ENCODE results near the gene RPL21.

Gene RPL21

DNA sequence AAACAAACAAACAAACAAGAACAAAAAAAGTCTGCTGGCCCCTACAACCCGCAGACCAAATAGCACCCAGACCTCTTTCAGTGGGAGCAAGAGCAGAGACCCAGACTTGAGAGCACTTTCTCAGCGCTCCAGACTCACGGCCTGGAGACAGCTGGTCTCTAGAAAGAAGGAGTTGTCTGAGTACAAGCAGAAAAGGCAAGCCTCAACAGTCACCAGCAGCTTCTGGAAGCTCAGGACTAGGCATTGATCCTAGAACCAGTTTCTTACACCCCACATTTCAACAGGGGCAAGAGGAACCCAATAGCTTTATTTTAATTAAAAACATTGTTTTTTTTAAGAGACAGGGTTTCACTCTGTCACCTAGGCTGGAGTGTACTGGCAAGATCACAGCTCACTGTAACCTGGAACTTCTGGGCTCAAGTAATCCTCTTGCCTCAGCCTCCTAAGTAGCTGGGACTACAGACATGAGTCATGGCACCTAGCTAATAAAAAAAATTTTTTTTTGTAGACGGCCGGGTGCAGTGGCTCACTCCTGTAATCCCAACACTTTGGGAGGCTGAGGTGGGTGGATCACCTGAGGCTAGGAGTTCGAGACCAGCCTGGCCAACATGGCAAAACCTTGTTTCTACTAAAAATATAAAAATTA lies 49.7 kb downstream of the RPL21 start:
- no peak overlapping the region for H3K27ac ChIP-seq (ENCODE audit: low read depth, low read length, severe bottlenecking)
- H3K4me3 ChIP-seq (ENCODE audit: extremely low read depth, insufficient read depth, low read length, poor library complexity, severe bottlenecking): no peak overlapping the region
- H3K9me3 ChIP-seq (ENCODE audit: control insufficient read depth, low read length): no peaks in the 10 kb centered on the region
- no peaks in the 10 kb centered on the region for H3K4me1 ChIP-seq (ENCODE audit: control insufficient read depth, insufficient read depth, low read length, poor library complexity, severe bottlenecking)
- H3K36me3 ChIP-seq (ENCODE audit: control insufficient read depth, insufficient read depth, low read length): no peaks in the 10 kb centered on the region
- WGBS, 2 experiments (ENCODE audit: insufficient coverage in 2 of 2): 87 to 94% methylated on average over 2 to 3 of the region's 6 CpGs

DNA sequence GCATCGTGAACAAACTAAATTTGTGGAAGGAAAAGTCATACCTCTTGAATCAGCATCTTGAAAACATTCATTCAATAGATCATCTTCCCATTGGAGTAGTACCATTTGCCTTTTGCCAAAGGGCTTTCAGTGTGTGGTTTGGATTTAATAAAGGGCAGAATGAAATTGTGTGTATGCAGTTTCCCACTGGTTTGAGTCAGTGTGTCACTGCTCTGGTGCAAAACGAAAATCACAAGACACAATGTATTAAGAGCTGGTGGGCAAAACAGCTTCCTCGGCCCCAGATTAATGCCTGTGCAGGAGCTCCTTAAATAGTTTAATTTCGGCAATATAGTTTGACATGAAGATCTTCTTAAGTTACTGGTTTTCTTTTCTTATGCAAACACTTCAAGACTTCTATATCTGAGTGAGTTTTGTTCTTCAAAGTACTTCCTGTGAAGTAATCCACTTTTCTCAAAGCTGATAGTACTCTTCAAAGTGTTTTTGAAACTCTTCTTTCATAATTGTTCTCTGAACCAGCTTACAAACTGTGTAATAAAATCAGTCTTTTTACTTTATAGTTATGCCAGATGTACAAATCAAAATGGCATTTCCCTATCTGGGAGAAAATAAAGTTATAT lies 51.4 kb downstream of the RPL21 start:
- H3K36me3 ChIP-seq (ENCODE audit: control insufficient read depth, insufficient read depth, low read length): no peaks in the 10 kb centered on the region
- no peaks in the 10 kb centered on the region for H3K9me3 ChIP-seq (ENCODE audit: control insufficient read depth, low read length)
- 79 to 92% methylated on average over 1 to 2 of the region's 4 CpGs for WGBS, 2 experiments (ENCODE audit: insufficient coverage in 2 of 2)

DNA sequence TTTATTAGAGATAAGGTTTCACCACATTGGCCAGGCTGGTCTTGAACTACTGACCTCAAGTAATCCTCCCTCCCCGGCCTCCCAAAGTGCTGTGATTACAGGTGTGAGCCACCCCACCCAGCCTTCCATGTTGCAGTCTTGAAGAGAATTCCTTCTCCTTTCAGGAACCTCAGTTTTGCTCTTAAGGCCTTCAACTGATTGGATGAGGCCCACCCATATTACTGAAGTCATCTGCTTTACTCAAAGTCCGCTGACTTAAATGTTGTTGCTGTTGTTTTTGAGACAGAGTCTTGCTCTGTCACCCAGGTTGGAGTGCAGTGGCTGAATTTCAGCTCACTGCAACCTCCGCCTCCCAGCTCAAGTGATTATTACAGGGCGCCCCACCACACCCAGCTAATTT lies 52.7 kb downstream of the RPL21 start:
- no peak overlapping the region for H3K27ac ChIP-seq (ENCODE audit: low read depth, low read length, severe bottlenecking)
- H3K4me3 ChIP-seq (ENCODE audit: extremely low read depth, insufficient read depth, low read length, poor library complexity, severe bottlenecking): no peak overlapping the region
- no peaks in the 10 kb centered on the region for H3K9me3 ChIP-seq (ENCODE audit: control insufficient read depth, low read length)
- WGBS, 2 experiments (ENCODE audit: insufficient coverage in 2 of 2): 94 to 100% methylated on average over 1 to 2 of the region's 4 CpGs
- no peaks in the 10 kb centered on the region for H3K36me3 ChIP-seq (ENCODE audit: control insufficient read depth, insufficient read depth, low read length)
- H3K4me1 ChIP-seq (ENCODE audit: control insufficient read depth, insufficient read depth, low read length, poor library complexity, severe bottlenecking): no peaks in the 10 kb centered on the region

More for the DNA sequence above, 51.4 kb downstream of the RPL21 start:
- H3K27ac ChIP-seq (ENCODE audit: low read depth, low read length, severe bottlenecking): no peak overlapping the region
- H3K4me3 ChIP-seq (ENCODE audit: extremely low read depth, insufficient read depth, low read length, poor library complexity, severe bottlenecking): no peak overlapping the region
- H3K4me1 ChIP-seq (ENCODE audit: control insufficient read depth, insufficient read depth, low read length, poor library complexity, severe bottlenecking): no peaks in the 10 kb centered on the region

DNA sequence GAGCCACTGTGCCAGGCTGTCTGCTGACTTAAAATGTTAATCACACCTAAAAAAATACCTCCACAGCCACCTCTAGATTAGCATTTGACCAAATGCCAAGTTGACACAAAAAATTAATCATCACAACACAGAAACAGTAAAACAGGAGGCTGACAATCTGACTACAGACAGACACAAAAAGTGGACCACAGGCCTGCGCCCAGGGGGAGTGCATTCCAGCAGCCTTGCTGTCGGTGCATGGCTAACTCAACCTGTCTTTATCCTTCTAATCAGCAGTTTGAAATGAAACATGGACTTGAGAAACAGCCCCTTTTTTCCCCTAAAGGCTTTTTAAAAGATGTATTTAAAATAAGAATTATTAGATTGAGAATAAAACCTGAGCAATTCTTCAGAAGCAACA lies 53.3 kb downstream of the RPL21 start:
- Histone ChIP-seq H3K4me3 (ENCODE audit: extremely low read depth, insufficient read depth, low read length, poor library complexity, severe bottlenecking) (no peak overlapping the region), H3K36me3 (ENCODE audit: control insufficient read depth, insufficient read depth, low read length) (no peaks in the 10 kb centered on the region), H3K4me1 (ENCODE audit: control insufficient read depth, insufficient read depth, low read length, poor library complexity, severe bottlenecking) (no peaks in the 10 kb centered on the region), H3K27ac (ENCODE audit: low read depth, low read length, severe bottlenecking) (no peak overlapping the region), H3K9me3 (ENCODE audit: control insufficient read depth, low read length) (no peaks in the 10 kb centered on the region)
- WGBS, 2 experiments (ENCODE audit: insufficient coverage in 2 of 2): 91 to 95% methylated on average over 1 to 2 of the region's 2 CpGs

Measured in mesodermal cell (in vitro differentiated cells).